Measurements from ENCODE around the gene DUSP1. TPM values are rescaled to one million over a fixed set of nuclear protein-coding genes. Genes with fewer than 3 reads are reported as not detected.

The DUSP1 gene, protein sequence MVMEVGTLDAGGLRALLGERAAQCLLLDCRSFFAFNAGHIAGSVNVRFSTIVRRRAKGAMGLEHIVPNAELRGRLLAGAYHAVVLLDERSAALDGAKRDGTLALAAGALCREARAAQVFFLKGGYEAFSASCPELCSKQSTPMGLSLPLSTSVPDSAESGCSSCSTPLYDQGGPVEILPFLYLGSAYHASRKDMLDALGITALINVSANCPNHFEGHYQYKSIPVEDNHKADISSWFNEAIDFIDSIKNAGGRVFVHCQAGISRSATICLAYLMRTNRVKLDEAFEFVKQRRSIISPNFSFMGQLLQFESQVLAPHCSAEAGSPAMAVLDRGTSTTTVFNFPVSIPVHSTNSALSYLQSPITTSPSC
- 201 and 250 TPM in 2 replicates for total RNA-seq
- long read RNA-seq, transcript DUSP1-201 (4 exons, 2,019 nt) = major isoform, 146 of 201 reads
- long read RNA-seq, partial matches to known transcripts = 46 of 201 reads
- long read RNA-seq, other reads (novel, unspliced or antisense) = 9 of 201 reads

GRCh38 chr5:172770675-172771438 lies at the start of gene DUSP1:
Gene DUSP1, minus strand, starts transcription at chr5:172771195. Its CDS starts 243 bp downstream, at chr5:172770952.
- peaks cover 33% of the 10 kb centered on the region for H3K36me3 Mint-ChIP-seq (ENCODE audit: unreplicated experiment)
- H3K4me3 Mint-ChIP-seq (ENCODE audit: unreplicated experiment) = peak within 1 kb of the TSS; percentile 93
- peaks cover 73% of the 10 kb centered on the region for H3K4me1 Mint-ChIP-seq (ENCODE audit: unreplicated experiment)
- no peaks in the 10 kb centered on the region for H3K27me3 Mint-ChIP-seq (ENCODE audit: unreplicated experiment)
- TF ChIP-seq CTCF (IDR thresholded peaks at IDR 0.05) = peak; percentile 60
- peak; percentile 100 for DNase-seq (ENCODE audit: extremely low spot score, unreplicated experiment)
- H3K9me3 Mint-ChIP-seq (ENCODE audit: unreplicated experiment) = no peaks in the 10 kb centered on the region
- peak within 1 kb of the TSS; percentile 99 for H3K27ac Mint-ChIP-seq (ENCODE audit: unreplicated experiment)

- Mint-ChIP-seq H3K36me3 (ENCODE audit: unreplicated experiment) (no peaks in the 10 kb centered on the region), H3K4me3 (ENCODE audit: unreplicated experiment) (no peak overlapping the region), H3K27ac (ENCODE audit: unreplicated experiment) (no peak overlapping the region), H3K4me1 (ENCODE audit: unreplicated experiment) (peaks cover 7% of the 10 kb centered on the region), H3K9me3 (ENCODE audit: unreplicated experiment) (peaks cover under 1% of the 10 kb centered on the region), H3K27me3 (ENCODE audit: unreplicated experiment) (no peaks in the 10 kb centered on the region)
- TF ChIP-seq CTCF (IDR thresholded peaks at IDR 0.05) = no peak
- DNase-seq (ENCODE audit: extremely low spot score, unreplicated experiment) = no peak
Measured at GRCh38 chr5:172820046-172820767, 49.2 kb upstream of the DUSP1 start.

- Mint-ChIP-seq H3K36me3 (ENCODE audit: unreplicated experiment) (no peaks in the 10 kb centered on the region), H3K4me1 (ENCODE audit: unreplicated experiment) (peaks cover 7% of the 10 kb centered on the region), H3K4me3 (ENCODE audit: unreplicated experiment) (no peak overlapping the region), H3K27me3 (ENCODE audit: unreplicated experiment) (no peaks in the 10 kb centered on the region), H3K9me3 (ENCODE audit: unreplicated experiment) (no peaks in the 10 kb centered on the region), H3K27ac (ENCODE audit: unreplicated experiment) (no peak overlapping the region)
- no peak for TF ChIP-seq CTCF (IDR thresholded peaks at IDR 0.05)
- DNase-seq (ENCODE audit: extremely low spot score, unreplicated experiment) = no peak
Measured at GRCh38 chr5:172819569-172819968, 48.6 kb upstream of the DUSP1 start.

- Mint-ChIP-seq H3K9me3 (ENCODE audit: unreplicated experiment) (no peaks in the 10 kb centered on the region), H3K4me3 (ENCODE audit: unreplicated experiment) (no peak overlapping the region), H3K36me3 (ENCODE audit: unreplicated experiment) (no peaks in the 10 kb centered on the region), H3K4me1 (ENCODE audit: unreplicated experiment) (peaks cover 7% of the 10 kb centered on the region), H3K27me3 (ENCODE audit: unreplicated experiment) (no peaks in the 10 kb centered on the region), H3K27ac (ENCODE audit: unreplicated experiment) (no peak overlapping the region)
- TF ChIP-seq CTCF (IDR thresholded peaks at IDR 0.05) = no peak
- no peak for DNase-seq (ENCODE audit: extremely low spot score, unreplicated experiment)
Measured at GRCh38 chr5:172818081-172818480, 47.1 kb upstream of the DUSP1 start.

Measured in osteocyte (in vitro differentiated cells).